T-helper 9 cell (primary cell): Measurements from ENCODE around the gene EDIL3.
"Not testable (repeated sequence)": the region's sequence is repeated elsewhere in the genome, so short reads cannot be mapped to it uniquely, and the experiment has no call there.

Experiments used
- DNase-seq: peaks from one replicate; pipeline ENCODE4 v3.0.0-alpha.2; 2020

The EDIL3 gene

GRCh38 chr5:84378420-84378819, 6.3 kb downstream of the EDIL3 start:
- DNase-seq = no peak

- DNase-seq = no peak
Measured at GRCh38 chr5:84376346-84376745, 8.3 kb downstream of the EDIL3 start.

- no peak for DNase-seq
Measured at GRCh38 chr5:84374568-84374967, 10.1 kb downstream of the EDIL3 start.

DNA sequence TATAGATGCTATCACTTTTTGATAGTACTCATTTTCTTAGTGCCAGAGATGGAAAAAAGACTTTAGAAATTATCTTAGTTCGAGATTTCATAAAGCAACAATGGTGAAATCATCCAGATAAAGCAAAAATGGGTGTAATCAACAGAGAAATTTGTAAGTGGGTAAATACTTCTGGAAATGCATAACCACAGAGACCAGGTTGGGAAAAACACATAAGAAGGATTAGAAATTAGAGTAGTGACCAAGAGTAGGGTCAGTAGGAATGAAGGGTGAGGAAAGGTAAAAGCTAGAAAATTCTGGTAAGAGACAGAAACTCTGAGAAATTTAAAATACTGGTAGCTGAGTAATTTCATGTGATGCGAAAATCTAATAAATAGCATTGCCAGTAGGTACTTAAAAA, 11.2 kb downstream of the EDIL3 start:
- DNase-seq = no peak

- no peak for DNase-seq
Measured at GRCh38 chr5:84372066-84372695, 12.5 kb downstream of the EDIL3 start.

GRCh38 chr5:84370176-84370575, 14.5 kb downstream of the EDIL3 start:
- DNase-seq = no peak

DNA sequence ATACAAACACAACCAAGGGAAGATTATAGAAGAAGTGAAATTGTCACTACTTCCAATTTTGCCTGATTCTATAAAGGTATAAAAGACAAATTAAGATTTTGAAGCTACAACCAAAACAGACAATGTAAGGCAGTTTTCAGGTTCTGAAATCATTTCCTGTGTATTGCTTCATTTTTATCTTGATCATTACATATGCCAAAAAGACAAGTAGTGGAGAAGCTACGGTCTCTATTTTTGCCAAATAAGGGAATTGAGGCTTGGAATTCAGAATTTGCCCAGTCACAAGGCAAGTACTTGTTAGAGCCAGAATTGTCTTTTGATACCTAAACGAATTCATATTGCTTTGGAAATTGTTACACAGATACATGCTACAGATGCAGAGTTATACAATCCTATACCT, 20.6 kb downstream of the EDIL3 start:
- DNase-seq = no peak

DNA sequence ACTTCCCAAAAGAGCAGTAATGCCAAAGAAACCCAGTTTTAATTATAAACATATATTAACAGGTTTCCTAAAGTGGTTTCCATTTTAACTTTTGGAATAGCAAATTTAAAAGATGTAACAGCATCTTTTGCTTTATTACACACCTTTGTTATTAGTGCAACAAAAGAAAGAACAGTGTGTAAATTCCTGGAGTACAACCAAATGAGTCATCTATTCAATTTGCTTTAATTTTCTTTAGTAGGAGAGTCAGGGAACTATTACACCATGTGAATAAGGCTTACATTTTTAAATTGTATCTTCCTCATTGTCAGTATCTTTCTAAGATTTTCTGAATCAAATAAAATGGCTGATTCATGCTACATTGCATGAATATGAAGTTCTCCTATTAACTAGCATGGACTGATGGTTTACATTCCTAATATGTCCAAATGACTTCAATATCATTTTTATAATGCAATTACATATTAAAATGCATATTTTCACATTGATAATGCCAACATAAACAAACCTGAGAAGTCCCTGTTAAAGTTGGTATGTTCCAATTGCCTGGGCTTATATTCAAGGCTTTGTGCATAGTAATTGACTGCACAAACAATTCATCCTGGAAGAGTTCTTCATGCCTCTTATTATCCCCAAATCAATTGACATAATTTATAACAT, 22.5 kb downstream of the EDIL3 start:
- DNase-seq = no peak

- DNase-seq = no peak
Measured at GRCh38 chr5:84361572-84361971, 23.1 kb downstream of the EDIL3 start.

DNA sequence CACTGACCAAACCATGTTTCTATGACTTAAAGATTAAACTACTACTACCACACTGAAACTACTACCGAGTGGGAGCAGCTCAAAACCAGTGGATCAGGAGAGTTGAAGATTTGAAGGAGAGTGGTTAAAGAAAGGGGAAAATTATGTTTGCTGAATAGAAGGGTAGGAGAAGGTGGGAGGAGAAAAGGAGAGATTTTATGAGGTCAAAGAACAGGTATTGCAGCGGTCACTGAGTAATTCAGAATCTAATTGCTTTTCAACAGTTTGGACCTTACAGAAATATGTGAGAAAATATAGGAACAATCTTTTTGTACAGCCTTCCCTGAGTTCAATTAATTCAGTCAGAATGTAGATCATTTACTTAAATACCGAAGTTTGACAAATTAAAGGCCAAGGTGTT, 24.6 kb downstream of the EDIL3 start:
- no peak for DNase-seq

GRCh38 chr5:84354101-84354500, 30.6 kb downstream of the EDIL3 start:
- DNase-seq = no peak

- no peak for DNase-seq
Measured at GRCh38 chr5:84344788-84345187, 39.9 kb downstream of the EDIL3 start.

- DNase-seq = no peak
Measured at GRCh38 chr5:84343171-84343570, 41.5 kb downstream of the EDIL3 start.

DNA sequence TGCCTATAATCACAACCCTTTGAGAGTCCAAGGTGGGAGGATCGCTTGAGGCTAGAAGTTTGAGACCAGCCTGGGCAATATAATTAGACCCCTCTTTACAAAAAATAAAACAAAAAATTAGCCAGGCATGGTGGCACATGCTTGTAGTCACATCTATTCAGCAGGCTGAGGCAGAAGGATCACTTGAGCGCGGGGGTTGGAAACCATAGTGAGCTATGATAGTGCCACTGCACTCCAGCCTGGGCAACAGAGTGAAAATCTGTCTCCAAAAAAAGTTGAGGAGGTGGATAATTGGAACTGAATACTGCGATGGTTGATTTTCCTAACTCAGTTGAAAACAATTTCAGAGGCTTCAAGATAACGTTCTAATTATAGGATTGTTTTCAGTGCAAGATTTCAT, 52.6 kb downstream of the EDIL3 start:
- DNase-seq = no peak

DNA sequence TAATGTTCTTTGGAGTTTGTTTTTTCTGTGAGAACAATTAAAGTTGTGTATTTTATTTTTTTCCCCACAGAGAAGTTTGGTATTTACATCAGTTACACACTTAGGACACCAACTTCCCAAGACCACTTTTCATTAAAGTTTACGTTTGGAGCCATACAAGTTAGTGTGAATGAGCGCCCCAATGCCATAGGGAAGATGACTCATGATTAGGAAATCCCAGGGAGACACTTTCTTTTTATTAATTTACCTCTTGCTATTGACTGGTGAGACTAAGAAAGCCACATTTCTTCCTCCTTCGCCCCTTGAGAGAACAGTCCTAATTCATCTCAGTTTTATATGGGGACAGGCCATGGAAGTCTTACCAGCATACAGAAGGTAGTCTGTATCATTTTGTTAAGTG, 57.1 kb downstream of the EDIL3 start:
- DNase-seq = no peak

- DNase-seq = no peak
Measured at GRCh38 chr5:84322646-84323045, 62.0 kb downstream of the EDIL3 start.

- not testable (repeated sequence) for DNase-seq
Measured at GRCh38 chr5:84317826-84318225, 66.9 kb downstream of the EDIL3 start.

DNA sequence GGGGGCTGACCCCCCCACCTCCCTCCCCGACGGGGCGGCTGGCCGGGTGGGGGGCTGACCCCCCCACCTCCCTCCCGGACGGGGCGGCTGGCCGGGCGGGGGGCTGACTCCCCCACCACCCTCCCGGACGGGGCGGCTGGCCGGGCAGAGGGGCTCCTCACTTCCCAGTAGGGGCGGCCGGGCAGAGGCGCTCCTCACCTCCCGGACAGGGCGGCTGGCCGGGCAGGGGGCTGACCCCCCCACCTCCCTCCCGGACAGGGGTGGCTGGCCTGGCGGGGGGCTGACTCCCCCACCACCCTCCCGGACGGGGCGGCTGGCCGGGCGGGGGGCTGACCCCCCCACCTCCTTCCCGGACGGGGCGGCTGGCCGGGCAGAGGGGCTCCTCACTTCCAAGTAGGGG, 72.4 kb downstream of the EDIL3 start:
- DNase-seq = not testable (repeated sequence)

- not testable (repeated sequence) for DNase-seq
Measured at GRCh38 chr5:84309850-84310249, 74.8 kb downstream of the EDIL3 start.

GRCh38 chr5:84306601-84307000, 78.1 kb downstream of the EDIL3 start:
- no peak for DNase-seq

- no peak for DNase-seq
Measured at GRCh38 chr5:84304599-84304998, 80.1 kb downstream of the EDIL3 start.

GRCh38 chr5:84303315-84303714, 81.4 kb downstream of the EDIL3 start:
- no peak for DNase-seq

- no peak for DNase-seq
Measured at GRCh38 chr5:84301535-84301934, 83.1 kb downstream of the EDIL3 start.

GRCh38 chr5:84299959-84300358, 84.7 kb downstream of the EDIL3 start:
- DNase-seq = no peak

DNA sequence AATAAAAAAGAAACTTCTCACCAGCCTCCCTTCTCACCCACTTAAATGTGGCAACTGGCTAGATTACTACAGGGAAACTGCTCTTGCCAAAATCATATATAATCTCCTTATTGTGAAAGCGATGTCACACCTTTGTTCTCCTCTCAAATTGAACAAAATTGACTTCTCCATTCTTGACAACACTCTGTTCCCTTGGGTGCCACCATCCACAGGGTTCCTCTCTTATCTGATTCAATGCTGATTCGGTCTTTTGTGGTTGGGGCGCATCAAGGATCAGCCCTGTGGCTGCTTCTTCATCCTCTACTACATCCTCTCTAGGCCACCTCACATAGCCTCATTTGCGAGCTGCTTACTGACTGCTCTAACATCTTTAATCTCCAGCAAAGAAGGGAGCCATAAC, 86.1 kb downstream of the EDIL3 start:
- no peak for DNase-seq
